ENCODE data around the gene ADAMTS14.

Gene ADAMTS14

GRCh38 chr10:70748801-70749573 lies 76.7 kb downstream of the ADAMTS14 start:
- Mint-ChIP-seq H3K9me3 (no peaks in the 10 kb centered on the region), H3K36me3 (ENCODE audit: low read depth) (no peaks in the 10 kb centered on the region), H3K4me1 (ENCODE audit: low read depth) (no peaks in the 10 kb centered on the region), H3K4me3 (no peak overlapping the region), H3K27ac (no peak overlapping the region), H3K27me3 (no peaks in the 10 kb centered on the region)
- no peak for DNase-seq

- no peak overlapping the region for H3K27ac Mint-ChIP-seq
- H3K4me1 Mint-ChIP-seq (ENCODE audit: low read depth): no peaks in the 10 kb centered on the region
- no peaks in the 10 kb centered on the region for H3K9me3 Mint-ChIP-seq
- no peak overlapping the region for H3K4me3 Mint-ChIP-seq
- no peak for DNase-seq
- H3K36me3 Mint-ChIP-seq (ENCODE audit: low read depth): no peaks in the 10 kb centered on the region
- no peaks in the 10 kb centered on the region for H3K27me3 Mint-ChIP-seq
Measured at GRCh38 chr10:70749756-70750155, 77.5 kb downstream of the ADAMTS14 start.

GRCh38 chr10:70750156-70750703 lies 77.9 kb downstream of the ADAMTS14 start:
- Mint-ChIP-seq H3K9me3 (no peaks in the 10 kb centered on the region), H3K4me3 (no peak overlapping the region), H3K36me3 (ENCODE audit: low read depth) (no peaks in the 10 kb centered on the region), H3K4me1 (ENCODE audit: low read depth) (no peaks in the 10 kb centered on the region), H3K27me3 (no peaks in the 10 kb centered on the region), H3K27ac (no peak overlapping the region)
- no peak for DNase-seq

GRCh38 chr10:70751356-70751755 lies 79.0 kb downstream of the ADAMTS14 start:
- H3K4me1 Mint-ChIP-seq (ENCODE audit: low read depth): no peaks in the 10 kb centered on the region
- H3K27me3 Mint-ChIP-seq: no peaks in the 10 kb centered on the region
- no peak for DNase-seq
- H3K36me3 Mint-ChIP-seq (ENCODE audit: low read depth): no peaks in the 10 kb centered on the region
- H3K9me3 Mint-ChIP-seq: no peaks in the 10 kb centered on the region
- H3K27ac Mint-ChIP-seq: no peak overlapping the region
- no peak overlapping the region for H3K4me3 Mint-ChIP-seq

GRCh38 chr10:70751991-70752390 lies 79.7 kb downstream of the ADAMTS14 start:
- DNase-seq: no peak
- Mint-ChIP-seq H3K4me1 (ENCODE audit: low read depth) (no peaks in the 10 kb centered on the region), H3K9me3 (no peaks in the 10 kb centered on the region), H3K36me3 (ENCODE audit: low read depth) (no peaks in the 10 kb centered on the region), H3K4me3 (no peak overlapping the region), H3K27ac (no peak overlapping the region), H3K27me3 (no peaks in the 10 kb centered on the region)

GRCh38 chr10:70752571-70752970 lies 80.3 kb downstream of the ADAMTS14 start:
- H3K9me3 Mint-ChIP-seq: no peaks in the 10 kb centered on the region
- no peak overlapping the region for H3K27ac Mint-ChIP-seq
- DNase-seq: no peak
- no peaks in the 10 kb centered on the region for H3K36me3 Mint-ChIP-seq (ENCODE audit: low read depth)
- H3K4me1 Mint-ChIP-seq (ENCODE audit: low read depth): no peaks in the 10 kb centered on the region
- no peaks in the 10 kb centered on the region for H3K27me3 Mint-ChIP-seq
- no peak overlapping the region for H3K4me3 Mint-ChIP-seq

GRCh38 chr10:70753026-70753663 lies 80.8 kb downstream of the ADAMTS14 start:
- Mint-ChIP-seq H3K27ac (no peak overlapping the region), H3K27me3 (no peaks in the 10 kb centered on the region), H3K4me1 (ENCODE audit: low read depth) (no peaks in the 10 kb centered on the region), H3K4me3 (no peak overlapping the region), H3K9me3 (no peaks in the 10 kb centered on the region), H3K36me3 (ENCODE audit: low read depth) (no peaks in the 10 kb centered on the region)
- DNase-seq: no peak

GRCh38 chr10:70753841-70754621 lies 81.7 kb downstream of the ADAMTS14 start:
- no peaks in the 10 kb centered on the region for H3K27me3 Mint-ChIP-seq
- peaks cover 6% of the 10 kb centered on the region for H3K4me1 Mint-ChIP-seq (ENCODE audit: low read depth)
- no peaks in the 10 kb centered on the region for H3K36me3 Mint-ChIP-seq (ENCODE audit: low read depth)
- no peak overlapping the region for H3K4me3 Mint-ChIP-seq
- no peak for DNase-seq
- H3K9me3 Mint-ChIP-seq: no peaks in the 10 kb centered on the region
- no peak overlapping the region for H3K27ac Mint-ChIP-seq

GRCh38 chr10:70756700-70757360 lies 84.5 kb downstream of the ADAMTS14 start:
- Mint-ChIP-seq H3K27me3 (no peaks in the 10 kb centered on the region), H3K4me3 (no peak overlapping the region), H3K36me3 (ENCODE audit: low read depth) (no peaks in the 10 kb centered on the region), H3K9me3 (no peaks in the 10 kb centered on the region), H3K4me1 (ENCODE audit: low read depth) (peaks cover 6% of the 10 kb centered on the region), H3K27ac (no peak overlapping the region)
- no peak for DNase-seq

- Mint-ChIP-seq H3K9me3 (no peaks in the 10 kb centered on the region), H3K4me3 (no peak overlapping the region), H3K27me3 (no peaks in the 10 kb centered on the region), H3K4me1 (ENCODE audit: low read depth) (peaks cover 6% of the 10 kb centered on the region), H3K36me3 (ENCODE audit: low read depth) (no peaks in the 10 kb centered on the region), H3K27ac (no peak overlapping the region)
- no peak for DNase-seq
Measured at GRCh38 chr10:70757856-70758255, 85.5 kb downstream of the ADAMTS14 start.

- Mint-ChIP-seq H3K36me3 (ENCODE audit: low read depth) (no peaks in the 10 kb centered on the region), H3K27me3 (no peaks in the 10 kb centered on the region), H3K4me3 (no peak overlapping the region), H3K4me1 (ENCODE audit: low read depth) (peaks cover 6% of the 10 kb centered on the region), H3K9me3 (no peaks in the 10 kb centered on the region), H3K27ac (no peak overlapping the region)
- peak; percentile 69 for DNase-seq
Measured at GRCh38 chr10:70758757-70759514, 86.6 kb downstream of the ADAMTS14 start.

- no peaks in the 10 kb centered on the region for H3K9me3 Mint-ChIP-seq
- no peaks in the 10 kb centered on the region for H3K36me3 Mint-ChIP-seq (ENCODE audit: low read depth)
- no peak for DNase-seq
- H3K27me3 Mint-ChIP-seq: no peaks in the 10 kb centered on the region
- no peak overlapping the region for H3K4me3 Mint-ChIP-seq
- H3K27ac Mint-ChIP-seq: no peak overlapping the region
- peaks cover 6% of the 10 kb centered on the region for H3K4me1 Mint-ChIP-seq (ENCODE audit: low read depth)
Measured at GRCh38 chr10:70759781-70760180, 87.5 kb downstream of the ADAMTS14 start.

GRCh38 chr10:70760271-70760787 lies 88.0 kb downstream of the ADAMTS14 start:
- peaks cover 6% of the 10 kb centered on the region for H3K4me1 Mint-ChIP-seq (ENCODE audit: low read depth)
- H3K27ac Mint-ChIP-seq: no peak overlapping the region
- DNase-seq: no peak
- H3K27me3 Mint-ChIP-seq: no peaks in the 10 kb centered on the region
- no peaks in the 10 kb centered on the region for H3K36me3 Mint-ChIP-seq (ENCODE audit: low read depth)
- H3K4me3 Mint-ChIP-seq: no peak overlapping the region
- H3K9me3 Mint-ChIP-seq: no peaks in the 10 kb centered on the region
